ENCODE measurements around the gene PLRG1. TPM values are rescaled to one million over a fixed set of nuclear protein-coding genes. Genes with fewer than 3 reads are reported as not detected.
A peak's percentile ranks its signal among the peaks of the same experiment; 100 is the strongest.

Gene PLRG1
- total RNA-seq, 1 donor from 2014 or later: 81.3 TPM

DNA sequence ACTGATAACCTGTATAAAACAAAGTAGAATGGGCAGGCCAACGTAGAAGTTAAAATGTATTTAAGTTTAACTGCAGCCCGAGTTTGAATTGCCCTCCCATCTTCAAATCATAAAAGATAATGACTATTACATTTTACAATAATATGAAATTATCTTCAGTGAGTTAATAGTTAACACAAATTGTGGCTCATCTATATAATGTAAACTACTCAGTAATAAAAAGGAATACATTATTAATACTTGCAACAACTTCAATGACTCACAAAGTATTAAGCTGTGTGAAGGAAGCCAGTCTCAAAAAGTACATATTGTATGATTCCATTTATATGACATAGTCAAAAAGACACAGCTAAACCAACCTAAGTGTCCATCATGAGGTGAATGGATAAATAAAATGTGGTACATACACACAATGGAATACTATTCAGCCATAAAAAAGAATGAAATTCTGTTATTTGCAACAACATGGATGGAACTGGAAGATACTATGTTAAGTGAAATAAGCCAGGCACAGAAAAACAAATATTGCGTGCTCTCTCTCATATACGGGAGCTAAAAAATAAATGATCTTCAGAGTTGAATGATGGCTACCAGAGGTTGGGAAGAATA, 7.8 kb downstream of the PLRG1 start:
- Mint-ChIP-seq H3K36me3 (ENCODE audit: low read depth, unreplicated experiment) (peaks cover 11% of the 10 kb centered on the region), H3K4me1 (ENCODE audit: low read depth, unreplicated experiment) (no peaks in the 10 kb centered on the region), H3K4me3 (ENCODE audit: unreplicated experiment) (no peak overlapping the region), H3K27ac (ENCODE audit: unreplicated experiment) (no peak overlapping the region), H3K27me3 (ENCODE audit: low read depth, unreplicated experiment) (no peaks in the 10 kb centered on the region), H3K9me3 (ENCODE audit: unreplicated experiment) (no peaks in the 10 kb centered on the region)
- no peak overlapping the region for H2AFZ ChIP-seq (ENCODE audit: low read depth, low read length)
- no peak for TF ChIP-seq EZH2 (IDR thresholded peaks at IDR 0.05; ENCODE audit: insufficient read depth, low read length)
- TF ChIP-seq, protein P1, sequence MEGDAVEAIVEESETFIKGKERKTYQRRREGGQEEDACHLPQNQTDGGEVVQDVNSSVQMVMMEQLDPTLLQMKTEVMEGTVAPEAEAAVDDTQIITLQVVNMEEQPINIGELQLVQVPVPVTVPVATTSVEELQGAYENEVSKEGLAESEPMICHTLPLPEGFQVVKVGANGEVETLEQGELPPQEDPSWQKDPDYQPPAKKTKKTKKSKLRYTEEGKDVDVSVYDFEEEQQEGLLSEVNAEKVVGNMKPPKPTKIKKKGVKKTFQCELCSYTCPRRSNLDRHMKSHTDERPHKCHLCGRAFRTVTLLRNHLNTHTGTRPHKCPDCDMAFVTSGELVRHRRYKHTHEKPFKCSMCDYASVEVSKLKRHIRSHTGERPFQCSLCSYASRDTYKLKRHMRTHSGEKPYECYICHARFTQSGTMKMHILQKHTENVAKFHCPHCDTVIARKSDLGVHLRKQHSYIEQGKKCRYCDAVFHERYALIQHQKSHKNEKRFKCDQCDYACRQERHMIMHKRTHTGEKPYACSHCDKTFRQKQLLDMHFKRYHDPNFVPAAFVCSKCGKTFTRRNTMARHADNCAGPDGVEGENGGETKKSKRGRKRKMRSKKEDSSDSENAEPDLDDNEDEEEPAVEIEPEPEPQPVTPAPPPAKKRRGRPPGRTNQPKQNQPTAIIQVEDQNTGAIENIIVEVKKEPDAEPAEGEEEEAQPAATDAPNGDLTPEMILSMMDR (IDR thresholded peaks at IDR 0.05; ENCODE audit: insufficient read depth, low read depth, low read length): no peak
- FAIRE-seq (no peak), DNase-seq (ENCODE audit: low read depth) (no peak)
- H3K9ac ChIP-seq (ENCODE audit: low read length): no peak overlapping the region
- no peaks in the 10 kb centered on the region for H3K4me1 ChIP-seq (ENCODE audit: insufficient read depth, low read length)
- no peak overlapping the region for H3K27ac ChIP-seq (ENCODE audit: low read depth, low read length)
- peaks cover under 1% of the 10 kb centered on the region for H4K20me1 ChIP-seq (ENCODE audit: insufficient read depth, low read length)
- H3K36me3 ChIP-seq (ENCODE audit: insufficient read depth, low read length): peaks cover 70% of the 10 kb centered on the region
- no peak overlapping the region for H3K4me2 ChIP-seq (ENCODE audit: low read length)
- no peaks in the 10 kb centered on the region for H3K9me3 ChIP-seq (ENCODE audit: insufficient read depth, low read depth, low read length)
- no peak overlapping the region for H3K4me3 ChIP-seq (ENCODE audit: insufficient read depth, low read depth, low read length)
- H3K79me2 ChIP-seq (ENCODE audit: insufficient read depth, low read length): no peaks in the 10 kb centered on the region
- no peaks in the 10 kb centered on the region for H3K27me3 ChIP-seq (ENCODE audit: insufficient read depth, low read length)

DNA sequence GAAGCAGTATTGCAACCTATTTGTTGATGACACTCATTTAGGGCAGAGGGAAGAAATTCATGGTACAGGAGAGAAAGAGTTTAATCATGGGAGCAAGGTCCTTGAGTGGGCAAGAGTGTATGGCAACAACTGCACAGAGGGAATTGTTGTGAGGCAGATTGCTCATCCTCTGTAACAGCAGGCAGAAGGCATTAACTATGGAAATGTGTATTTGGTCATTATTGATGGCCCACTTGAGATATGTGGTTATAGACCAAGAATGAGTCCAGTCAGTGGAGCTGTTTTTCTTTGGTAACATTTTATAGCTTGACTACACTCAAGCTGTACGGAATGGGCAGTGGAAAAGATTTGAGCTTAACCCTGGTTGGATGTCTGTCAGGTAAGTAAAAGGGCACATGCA, 15.9 kb downstream of the PLRG1 start:
- Histone ChIP-seq H3K9me3 (ENCODE audit: insufficient read depth, low read depth, low read length) (no peaks in the 10 kb centered on the region), H3K27me3 (ENCODE audit: insufficient read depth, low read length) (no peaks in the 10 kb centered on the region), H3K4me3 (ENCODE audit: insufficient read depth, low read depth, low read length) (no peak overlapping the region), H2AFZ (ENCODE audit: low read depth, low read length) (no peak overlapping the region), H3K27ac (ENCODE audit: low read depth, low read length) (no peak overlapping the region), H4K20me1 (ENCODE audit: insufficient read depth, low read length) (no peaks in the 10 kb centered on the region), H3K4me2 (ENCODE audit: low read length) (no peak overlapping the region), H3K79me2 (ENCODE audit: insufficient read depth, low read length) (no peaks in the 10 kb centered on the region), H3K36me3 (ENCODE audit: insufficient read depth, low read length) (peaks cover 17% of the 10 kb centered on the region), H3K4me1 (ENCODE audit: insufficient read depth, low read length) (no peaks in the 10 kb centered on the region), H3K9ac (ENCODE audit: low read length) (no peak overlapping the region)
- no peaks in the 10 kb centered on the region for H3K36me3 Mint-ChIP-seq (ENCODE audit: low read depth, unreplicated experiment)
- H3K27me3 Mint-ChIP-seq (ENCODE audit: low read depth, unreplicated experiment): no peaks in the 10 kb centered on the region
- no peak overlapping the region for H3K4me3 Mint-ChIP-seq (ENCODE audit: unreplicated experiment)
- DNase-seq (ENCODE audit: low read depth) (no peak), FAIRE-seq (no peak)
- H3K27ac Mint-ChIP-seq (ENCODE audit: unreplicated experiment): no peak overlapping the region
- no peaks in the 10 kb centered on the region for H3K9me3 Mint-ChIP-seq (ENCODE audit: unreplicated experiment)
- no peak for TF ChIP-seq EZH2 (IDR thresholded peaks at IDR 0.05; ENCODE audit: insufficient read depth, low read length)
- no peaks in the 10 kb centered on the region for H3K4me1 Mint-ChIP-seq (ENCODE audit: low read depth, unreplicated experiment)

DNA sequence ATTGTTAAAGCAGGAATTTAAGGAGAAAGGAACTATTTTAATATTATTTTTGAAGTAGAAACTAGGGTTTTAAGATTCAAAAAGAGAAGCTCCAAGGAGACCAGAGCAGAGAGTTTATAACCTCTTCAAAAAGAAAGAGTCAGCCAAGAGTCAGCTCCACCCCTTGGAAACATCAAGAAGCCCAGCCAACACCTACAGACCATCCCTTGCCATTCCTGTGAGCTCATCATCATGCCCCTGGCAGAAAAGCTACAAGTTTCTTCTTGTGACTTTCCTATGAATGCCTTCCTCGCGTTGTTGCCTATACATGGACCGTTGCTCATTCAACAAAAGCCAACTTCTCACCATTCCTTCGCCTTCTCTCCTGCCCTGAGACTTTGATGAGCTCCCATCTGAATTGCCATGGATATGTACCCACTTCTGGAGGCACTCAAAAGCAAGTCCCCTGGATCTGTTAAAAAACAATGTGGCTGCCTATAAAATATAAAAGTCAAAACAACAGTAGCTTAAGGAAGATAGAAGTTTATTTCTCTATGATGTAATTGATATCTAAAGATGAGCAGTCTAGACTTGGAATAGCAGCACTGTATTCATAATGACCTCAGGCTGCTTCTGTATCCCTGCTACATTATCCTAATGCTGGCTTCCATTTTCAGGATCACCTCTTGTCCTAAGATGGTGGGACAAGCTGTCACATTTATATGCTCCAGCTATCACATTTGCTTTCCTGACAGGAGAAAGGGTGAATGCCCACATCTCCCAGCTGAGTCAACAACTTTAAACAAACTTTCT, 20.3 kb downstream of the PLRG1 start:
- H3K27me3 ChIP-seq (ENCODE audit: insufficient read depth, low read length): no peaks in the 10 kb centered on the region
- H3K4me2 ChIP-seq (ENCODE audit: low read length): no peak overlapping the region
- no peaks in the 10 kb centered on the region for H3K36me3 ChIP-seq (ENCODE audit: insufficient read depth, low read length)
- Mint-ChIP-seq H3K27ac (ENCODE audit: unreplicated experiment) (no peak overlapping the region), H3K36me3 (ENCODE audit: low read depth, unreplicated experiment) (no peaks in the 10 kb centered on the region), H3K27me3 (ENCODE audit: low read depth, unreplicated experiment) (peaks cover 1% of the 10 kb centered on the region), H3K4me1 (ENCODE audit: low read depth, unreplicated experiment) (no peaks in the 10 kb centered on the region), H3K4me3 (ENCODE audit: unreplicated experiment) (no peak overlapping the region), H3K9me3 (ENCODE audit: unreplicated experiment) (no peaks in the 10 kb centered on the region)
- DNase-seq (ENCODE audit: low read depth): peak; percentile 30
- FAIRE-seq: no peak
- H3K79me2 ChIP-seq (ENCODE audit: insufficient read depth, low read length): no peaks in the 10 kb centered on the region
- no peak overlapping the region for H3K4me3 ChIP-seq (ENCODE audit: insufficient read depth, low read depth, low read length)
- no peaks in the 10 kb centered on the region for H3K4me1 ChIP-seq (ENCODE audit: insufficient read depth, low read length)
- H2AFZ ChIP-seq (ENCODE audit: low read depth, low read length): no peak overlapping the region
- no peak overlapping the region for H3K9ac ChIP-seq (ENCODE audit: low read length)
- TF ChIP-seq, protein P1 (IDR thresholded peaks at IDR 0.05; ENCODE audit: insufficient read depth, low read depth, low read length): no peak
- TF ChIP-seq EZH2 (IDR thresholded peaks at IDR 0.05; ENCODE audit: insufficient read depth, low read length): no peak
- H4K20me1 ChIP-seq (ENCODE audit: insufficient read depth, low read length): no peaks in the 10 kb centered on the region
- no peaks in the 10 kb centered on the region for H3K9me3 ChIP-seq (ENCODE audit: insufficient read depth, low read depth, low read length)
- no peak overlapping the region for H3K27ac ChIP-seq (ENCODE audit: low read depth, low read length)
